ENCODE results near the gene IARS2.
"Not testable (repeated sequence)": the region's sequence is repeated elsewhere in the genome, so short reads cannot be mapped to it uniquely, and the experiment has no call there.

The IARS2 gene

DNA sequence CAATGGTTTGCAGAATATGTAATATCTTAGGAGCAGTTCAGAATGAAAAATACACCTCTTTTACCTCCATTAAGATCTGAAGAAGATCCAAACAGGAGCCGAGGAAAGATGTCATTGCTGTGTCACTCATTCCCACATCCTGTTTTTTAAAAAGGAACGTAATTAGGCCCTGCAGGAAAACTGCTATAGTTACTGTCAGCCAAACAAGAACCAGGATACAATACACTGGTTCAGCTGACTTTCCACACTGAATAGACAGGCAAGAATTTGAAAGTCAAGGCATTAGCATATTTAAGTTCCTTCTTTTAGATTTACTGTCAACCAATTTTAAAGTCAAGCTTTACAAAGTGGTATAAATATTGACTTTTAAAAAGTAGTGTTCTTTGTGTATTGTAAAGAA, 63.8 kb downstream of the IARS2 start:
- Histone ChIP-seq H3K27ac (replicated peaks) (no peak overlapping the region), H3K4me3 (replicated peaks; ENCODE audit: insufficient read depth, low read length) (no peak overlapping the region), H3K27me3 (ENCODE audit: insufficient read depth, poor library complexity, severe bottlenecking) (no peaks in the 10 kb centered on the region)
- TF ChIP-seq SPI1 (IDR thresholded peaks at IDR 0.05; ENCODE audit: borderline replicate concordance, low read depth) (no peak), GABPA (IDR thresholded peaks at IDR 0.05; ENCODE audit: low read depth) (no peak), POLR2AphosphoS5 (IDR thresholded peaks at IDR 0.05; ENCODE audit: low read depth) (no peak)
- TF ChIP-seq, protein P1, sequence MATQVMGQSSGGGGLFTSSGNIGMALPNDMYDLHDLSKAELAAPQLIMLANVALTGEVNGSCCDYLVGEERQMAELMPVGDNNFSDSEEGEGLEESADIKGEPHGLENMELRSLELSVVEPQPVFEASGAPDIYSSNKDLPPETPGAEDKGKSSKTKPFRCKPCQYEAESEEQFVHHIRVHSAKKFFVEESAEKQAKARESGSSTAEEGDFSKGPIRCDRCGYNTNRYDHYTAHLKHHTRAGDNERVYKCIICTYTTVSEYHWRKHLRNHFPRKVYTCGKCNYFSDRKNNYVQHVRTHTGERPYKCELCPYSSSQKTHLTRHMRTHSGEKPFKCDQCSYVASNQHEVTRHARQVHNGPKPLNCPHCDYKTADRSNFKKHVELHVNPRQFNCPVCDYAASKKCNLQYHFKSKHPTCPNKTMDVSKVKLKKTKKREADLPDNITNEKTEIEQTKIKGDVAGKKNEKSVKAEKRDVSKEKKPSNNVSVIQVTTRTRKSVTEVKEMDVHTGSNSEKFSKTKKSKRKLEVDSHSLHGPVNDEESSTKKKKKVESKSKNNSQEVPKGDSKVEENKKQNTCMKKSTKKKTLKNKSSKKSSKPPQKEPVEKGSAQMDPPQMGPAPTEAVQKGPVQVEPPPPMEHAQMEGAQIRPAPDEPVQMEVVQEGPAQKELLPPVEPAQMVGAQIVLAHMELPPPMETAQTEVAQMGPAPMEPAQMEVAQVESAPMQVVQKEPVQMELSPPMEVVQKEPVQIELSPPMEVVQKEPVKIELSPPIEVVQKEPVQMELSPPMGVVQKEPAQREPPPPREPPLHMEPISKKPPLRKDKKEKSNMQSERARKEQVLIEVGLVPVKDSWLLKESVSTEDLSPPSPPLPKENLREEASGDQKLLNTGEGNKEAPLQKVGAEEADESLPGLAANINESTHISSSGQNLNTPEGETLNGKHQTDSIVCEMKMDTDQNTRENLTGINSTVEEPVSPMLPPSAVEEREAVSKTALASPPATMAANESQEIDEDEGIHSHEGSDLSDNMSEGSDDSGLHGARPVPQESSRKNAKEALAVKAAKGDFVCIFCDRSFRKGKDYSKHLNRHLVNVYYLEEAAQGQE (IDR thresholded peaks at IDR 0.05; ENCODE audit: insufficient replicate concordance, low read depth), result no peak
- TF ChIP-seq, protein P2, sequence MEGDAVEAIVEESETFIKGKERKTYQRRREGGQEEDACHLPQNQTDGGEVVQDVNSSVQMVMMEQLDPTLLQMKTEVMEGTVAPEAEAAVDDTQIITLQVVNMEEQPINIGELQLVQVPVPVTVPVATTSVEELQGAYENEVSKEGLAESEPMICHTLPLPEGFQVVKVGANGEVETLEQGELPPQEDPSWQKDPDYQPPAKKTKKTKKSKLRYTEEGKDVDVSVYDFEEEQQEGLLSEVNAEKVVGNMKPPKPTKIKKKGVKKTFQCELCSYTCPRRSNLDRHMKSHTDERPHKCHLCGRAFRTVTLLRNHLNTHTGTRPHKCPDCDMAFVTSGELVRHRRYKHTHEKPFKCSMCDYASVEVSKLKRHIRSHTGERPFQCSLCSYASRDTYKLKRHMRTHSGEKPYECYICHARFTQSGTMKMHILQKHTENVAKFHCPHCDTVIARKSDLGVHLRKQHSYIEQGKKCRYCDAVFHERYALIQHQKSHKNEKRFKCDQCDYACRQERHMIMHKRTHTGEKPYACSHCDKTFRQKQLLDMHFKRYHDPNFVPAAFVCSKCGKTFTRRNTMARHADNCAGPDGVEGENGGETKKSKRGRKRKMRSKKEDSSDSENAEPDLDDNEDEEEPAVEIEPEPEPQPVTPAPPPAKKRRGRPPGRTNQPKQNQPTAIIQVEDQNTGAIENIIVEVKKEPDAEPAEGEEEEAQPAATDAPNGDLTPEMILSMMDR (IDR thresholded peaks at IDR 0.05; ENCODE audit: insufficient read depth, low read length), result no peak
- no peak for DNase-seq (ENCODE audit: low read depth in 1 of 2, low spot score in 1 of 2)

DNA sequence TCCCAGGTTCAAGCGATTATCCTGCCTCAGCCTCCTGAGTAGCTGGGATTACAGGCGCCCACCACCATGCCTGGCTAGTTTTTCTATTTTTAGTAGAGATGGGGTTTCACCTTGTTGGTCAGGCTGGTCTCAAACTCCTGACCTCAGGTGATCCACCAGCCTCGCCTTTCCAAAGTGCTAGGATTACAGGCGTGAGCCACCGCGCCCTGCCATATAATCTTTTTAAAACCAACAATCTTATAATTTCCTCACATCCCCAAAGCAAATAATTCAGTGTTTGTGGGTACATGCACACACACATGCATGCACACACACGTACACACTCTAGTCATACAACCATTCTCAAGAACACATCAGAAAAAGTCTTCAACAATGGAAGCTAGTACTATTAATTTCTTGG, 64.6 kb downstream of the IARS2 start:
- H3K27ac ChIP-seq (replicated peaks); H3K27me3 ChIP-seq (ENCODE audit: insufficient read depth, poor library complexity, severe bottlenecking); H3K4me3 ChIP-seq (replicated peaks; ENCODE audit: insufficient read depth, low read length); DNase-seq (ENCODE audit: low read depth in 1 of 2, low spot score in 1 of 2): not testable (repeated sequence)

DNA sequence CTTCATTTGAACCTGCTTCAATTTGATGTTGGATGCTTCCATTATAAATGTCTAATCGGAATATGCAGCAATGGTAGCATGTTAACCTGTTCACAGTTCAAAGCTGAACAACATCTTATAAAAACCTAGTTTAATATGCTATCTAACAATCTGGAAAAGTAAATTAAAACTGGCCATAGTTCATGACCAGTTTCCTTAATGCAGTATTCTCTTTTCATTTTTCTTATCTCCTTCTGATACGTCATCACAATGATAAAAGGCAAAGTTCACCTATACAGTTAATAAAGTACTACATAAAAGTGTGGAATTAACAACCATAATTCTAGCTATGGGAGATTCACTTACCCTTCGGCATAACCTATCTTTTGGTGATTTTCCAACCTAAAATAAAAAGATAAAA, 65.1 kb downstream of the IARS2 start:
- no peaks in the 10 kb centered on the region for H3K27me3 ChIP-seq (ENCODE audit: insufficient read depth, poor library complexity, severe bottlenecking)
- H3K4me3 ChIP-seq (replicated peaks; ENCODE audit: insufficient read depth, low read length), result no peak overlapping the region
- DNase-seq (ENCODE audit: low read depth in 1 of 2, low spot score in 1 of 2), result no peak
- TF ChIP-seq, protein P2 (IDR thresholded peaks at IDR 0.05; ENCODE audit: insufficient read depth, low read length), result no peak
- no peak for TF ChIP-seq SPI1 (IDR thresholded peaks at IDR 0.05; ENCODE audit: borderline replicate concordance, low read depth)
- TF ChIP-seq POLR2AphosphoS5 (IDR thresholded peaks at IDR 0.05; ENCODE audit: low read depth), result no peak
- no peak for TF ChIP-seq GABPA (IDR thresholded peaks at IDR 0.05; ENCODE audit: low read depth)
- TF ChIP-seq, protein P1 (IDR thresholded peaks at IDR 0.05; ENCODE audit: insufficient replicate concordance, low read depth), result no peak
- no peak overlapping the region for H3K27ac ChIP-seq (replicated peaks)

DNA sequence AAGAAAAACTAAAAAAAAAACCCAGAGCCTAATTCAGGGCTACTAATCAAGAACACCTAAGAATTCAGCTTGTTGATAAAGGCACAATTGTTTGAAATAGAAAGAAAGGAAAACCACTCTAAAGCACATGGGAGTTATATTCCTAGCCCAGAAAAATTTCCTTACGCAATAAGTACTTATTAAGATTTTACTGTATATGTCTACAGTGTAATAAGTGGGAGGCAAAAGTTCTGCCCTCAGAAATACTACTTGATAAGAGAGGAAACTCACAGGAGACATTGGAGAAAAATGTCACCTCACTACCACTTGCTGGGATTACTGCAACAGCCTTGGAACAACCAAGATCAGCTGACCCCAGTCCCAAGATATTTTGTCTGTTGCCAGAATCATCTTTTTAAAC, 66.1 kb downstream of the IARS2 start:
- Histone ChIP-seq H3K27me3 (ENCODE audit: insufficient read depth, poor library complexity, severe bottlenecking) (no peaks in the 10 kb centered on the region), H3K27ac (replicated peaks) (no peak overlapping the region), H3K4me3 (replicated peaks; ENCODE audit: insufficient read depth, low read length) (no peak overlapping the region)
- TF ChIP-seq GABPA (IDR thresholded peaks at IDR 0.05; ENCODE audit: low read depth) (no peak), POLR2AphosphoS5 (IDR thresholded peaks at IDR 0.05; ENCODE audit: low read depth) (no peak), SPI1 (IDR thresholded peaks at IDR 0.05; ENCODE audit: borderline replicate concordance, low read depth) (no peak)
- TF ChIP-seq, protein P2 (IDR thresholded peaks at IDR 0.05; ENCODE audit: insufficient read depth, low read length), result no peak
- TF ChIP-seq, protein P1 (IDR thresholded peaks at IDR 0.05; ENCODE audit: insufficient replicate concordance, low read depth), result no peak
- DNase-seq (ENCODE audit: low read depth in 1 of 2, low spot score in 1 of 2), result no peak

All from HL-60 (cell line).